H1 (cell line): Measurements from ENCODE around the gene KCNQ1. TPM values are rescaled to one million over a fixed set of nuclear protein-coding genes. Genes with fewer than 3 reads are reported as not detected.

Source experiments
- CTCF ChIA-PET: fragments of 300-600 bp; sonication (Branson Sonifier 250); formaldehyde crosslinking; loops from one replicate; lab custom pipeline; 2021; ENCODE audit not compliant: partially characterized antibody; lab: Charles Lee
- POLR2A ChIA-PET: fragments of 300-600 bp; sonication (Branson Sonifier 250); formaldehyde crosslinking; loops from one replicate; lab custom pipeline; 2021; ENCODE audit warnings: inconsistent platforms; ENCODE audit not compliant: partially characterized antibody; lab: Charles Lee
- DNase-seq, 2 experiments: peaks; one replicate each; pipeline versions ENCODE4 v3.0.0 to v3.0.0-alpha.2; 2010 to 2022; ENCODE audit warnings: low spot score in 2 of 2, low read depth in 1 of 2, mixed read lengths in 1 of 2
- FAIRE-seq: peaks from 2 replicates; lab custom pipeline; 2011; peaks lifted over from hg19 to GRCh38; lab: Jason Lieb, UNC
- H2AFZ ChIP-seq: 2 replicates; pipeline ENCODE4 v1.8.1; 2012; ENCODE audit warnings: low read length, inconsistent platforms
- H2AK5ac ChIP-seq: 2 replicates; pipeline ENCODE4 v1.6.1; 2013; ENCODE audit warnings: low read depth, low read length
- H2BK120ac ChIP-seq: replicated peaks from 2 replicates; pipeline ENCODE3; 2013; ENCODE audit warnings: low read depth, low read length, inconsistent platforms
- H2BK12ac ChIP-seq: 2 replicates; pipeline ENCODE4 v1.6.1; 2013; ENCODE audit warnings: low read depth, low read length
- H2BK15ac ChIP-seq: 2 replicates; pipeline ENCODE4 v1.6.1; 2013; ENCODE audit warnings: low read length
- H2BK20ac ChIP-seq: 2 replicates; pipeline ENCODE4 v1.6.1; 2013; ENCODE audit warnings: low read length
- H2BK5ac ChIP-seq: 2 replicates; pipeline ENCODE4 v1.6.1; 2013; ENCODE audit warnings: low read depth, low read length
- H3K14ac ChIP-seq: 2 replicates; pipeline ENCODE4 v1.6.1; 2013; ENCODE audit warnings: inconsistent platforms; ENCODE audit not compliant: insufficient read length
- H3K18ac ChIP-seq: 2 replicates; pipeline ENCODE4 v1.6.1; 2013; ENCODE audit warnings: low read length; ENCODE audit errors: extremely low read depth
- H3K23ac ChIP-seq: 2 replicates; pipeline ENCODE4 v1.6.1; 2013; ENCODE audit warnings: inconsistent platforms; ENCODE audit not compliant: insufficient read length
- H3K23me2 ChIP-seq: 2 replicates; pipeline ENCODE4 v1.6.1; 2013; ENCODE audit warnings: low read depth, low read length
- H3K27ac ChIP-seq: 2 replicates; pipeline ENCODE4 v1.6.1; 2011; ENCODE audit warnings: low read depth, low read length, inconsistent platforms
- H3K27me3 ChIP-seq, 4 experiments: replicated peaks in 1 of 4; 1 replicate in 1 of 4; 2 replicates in 3 of 4; pipeline versions ENCODE4 v1.6.1 to v1.8.1; 2011 to 2013; ENCODE audit warnings: low read length in 3 of 4, mild to moderate bottlenecking in 3 of 4, inconsistent platforms in 2 of 4, mixed read lengths in 2 of 4, moderate library complexity in 1 of 4; ENCODE audit not compliant: control insufficient read depth in 3 of 4, insufficient read depth in 3 of 4; ENCODE audit errors: extremely low read depth in 1 of 4
- H3K36me3 ChIP-seq, 4 experiments: 2 replicates each; pipeline versions ENCODE4 v1.6.1 to v1.8.1; 2011 to 2013; ENCODE audit warnings: mild to moderate bottlenecking in 4 of 4, low read length in 3 of 4, moderate library complexity in 2 of 4, control low read depth in 1 of 4, inconsistent platforms in 1 of 4; ENCODE audit not compliant: insufficient read depth in 4 of 4, control insufficient read depth in 2 of 4
- H3K4ac ChIP-seq: replicated peaks from 2 replicates; pipeline ENCODE3; 2013; ENCODE audit warnings: low read length, low read depth, mixed read lengths, inconsistent platforms; ENCODE audit not compliant: insufficient read length
- H3K4me1 ChIP-seq, 4 experiments: replicated peaks in 1 of 4; 1 replicate in 1 of 4; 2 replicates in 3 of 4; pipeline versions ENCODE4 v1.6.1 to v1.8.1; 2011 to 2013; ENCODE audit warnings: low read length in 3 of 4, inconsistent platforms in 2 of 4, mixed read lengths in 1 of 4; ENCODE audit not compliant: insufficient read depth in 4 of 4, control insufficient read depth in 3 of 4
- H3K4me2 ChIP-seq, 2 experiments: 2 replicates each; pipeline versions ENCODE4 v1.6.1 to v1.8.1; 2011 to 2013; ENCODE audit warnings: low read depth in 2 of 2, low read length in 2 of 2, control low read depth in 1 of 2, inconsistent platforms in 1 of 2, mild to moderate bottlenecking in 1 of 2; ENCODE audit not compliant: insufficient read depth in 1 of 2
- H3K4me3 ChIP-seq, 4 experiments: fragments of 200-600, 300-600 bp in 1 of 4; sonication (generic), shearing (Covaris generic), sonication (Bioruptor Twin) in 1 of 4; 2 replicates each; pipeline versions ENCODE4 v1.5.1 to v1.8.1; 2011 to 2016; ENCODE audit warnings: low read length in 4 of 4, low read depth in 3 of 4, control low read depth in 2 of 4, inconsistent platforms in 2 of 4, mild to moderate bottlenecking in 2 of 4, mixed read lengths in 1 of 4, moderate library complexity in 1 of 4; ENCODE audit not compliant: insufficient read depth in 2 of 4; ENCODE audit errors: extremely low read depth in 1 of 4
- H3K56ac ChIP-seq: replicated peaks from 2 replicates; pipeline ENCODE3; 2013; ENCODE audit warnings: low read depth, mild to moderate bottlenecking, mixed read lengths, low read length, inconsistent platforms; ENCODE audit not compliant: insufficient read length
- H3K79me1 ChIP-seq: 2 replicates; pipeline ENCODE4 v1.6.1; 2013; ENCODE audit warnings: low read depth, low read length, control low read depth
- H3K79me2 ChIP-seq, 2 experiments: 2 replicates each; pipeline versions ENCODE4 v1.6.1 to v1.8.1; 2012 to 2013; ENCODE audit warnings: low read length in 2 of 2, mild to moderate bottlenecking in 2 of 2, inconsistent platforms in 1 of 2; ENCODE audit not compliant: insufficient read depth in 2 of 2, control insufficient read depth in 1 of 2
- H3K9ac ChIP-seq, 4 experiments: replicated peaks in 1 of 4; 1 replicate in 1 of 4; 2 replicates in 3 of 4; pipeline versions ENCODE4 v1.6.1 to v1.8.1; 2011 to 2013; ENCODE audit warnings: low read depth in 3 of 4, low read length in 3 of 4, control low read depth in 2 of 4, mild to moderate bottlenecking in 2 of 4, moderate library complexity in 2 of 4, inconsistent platforms in 1 of 4; ENCODE audit errors: extremely low read depth in 1 of 4
- H3K9me3 ChIP-seq, 2 experiments: 2 replicates each; pipeline versions ENCODE4 v1.6.1 to v1.8.1; 2012 to 2013; ENCODE audit warnings: mild to moderate bottlenecking in 2 of 2, moderate library complexity in 2 of 2, control low read depth in 1 of 2, inconsistent platforms in 1 of 2, low read depth in 1 of 2, low read length in 1 of 2, mixed read lengths in 1 of 2; ENCODE audit not compliant: insufficient read depth in 2 of 2
- H4K20me1 ChIP-seq, 2 experiments: replicated peaks in 1 of 2; 2 replicates each; pipeline versions ENCODE3 to v1.8.1; 2011 to 2013; ENCODE audit warnings: inconsistent platforms in 2 of 2, low read length in 2 of 2, mild to moderate bottlenecking in 1 of 2; ENCODE audit not compliant: insufficient read depth in 2 of 2, control insufficient read depth in 1 of 2
- H4K5ac ChIP-seq: 2 replicates; pipeline ENCODE4 v1.6.1; 2013; ENCODE audit warnings: low read length, low read depth, mixed read lengths, inconsistent platforms; ENCODE audit not compliant: insufficient read length
- H4K8ac ChIP-seq: 2 replicates; pipeline ENCODE4 v1.8.0; 2013; ENCODE audit warnings: mild to moderate bottlenecking, moderate library complexity, low read length, inconsistent platforms; ENCODE audit not compliant: insufficient read depth; ENCODE audit errors: extremely low read depth
- H4K91ac ChIP-seq: replicated peaks from 2 replicates; pipeline ENCODE3; 2013; ENCODE audit warnings: low read length, mixed read lengths, inconsistent platforms; ENCODE audit not compliant: insufficient read length
- ATF3 ChIP-seq: IDR thresholded peaks from 2 replicates; pipeline ENCODE4 v1.6.1; 2011; ENCODE audit warnings: low read depth, mild to moderate bottlenecking, low read length; ENCODE audit not compliant: insufficient read depth
- CBX5 ChIP-seq: fragments of 300-800, 300-1000 bp; sonication (generic); IDR thresholded peaks from 2 replicates; pipeline ENCODE4 v1.7.1; 2016; ENCODE audit warnings: antibody characterized with exemption, low read length, low read depth
- CREB1 ChIP-seq: IDR thresholded peaks from 2 replicates; pipeline ENCODE4 v1.6.1; 2012; ENCODE audit warnings: inconsistent platforms
- EGR1 ChIP-seq: IDR thresholded peaks from 2 replicates; pipeline ENCODE4 v1.6.1; 2011; ENCODE audit warnings: low read depth, low read length, borderline replicate concordance
- NANOG ChIP-seq: IDR thresholded peaks from 2 replicates; pipeline ENCODE4 v1.6.1; 2011; ENCODE audit warnings: low read length, low read depth, mild to moderate bottlenecking, inconsistent platforms; ENCODE audit not compliant: insufficient read depth, poor library complexity, severe bottlenecking
- POU5F1 ChIP-seq: IDR thresholded peaks from 2 replicates; pipeline ENCODE4 v1.6.1; 2011; ENCODE audit warnings: low read depth, mild to moderate bottlenecking, low read length, moderate library complexity
- RBBP5 ChIP-seq: IDR thresholded peaks from 2 replicates; pipeline ENCODE4 v1.7.1; 2012; ENCODE audit warnings: low read depth, mild to moderate bottlenecking, inconsistent platforms, low read length, moderate library complexity, borderline replicate concordance
- TCF12 ChIP-seq: IDR thresholded peaks from 2 replicates; pipeline ENCODE4 v1.6.1; 2011; ENCODE audit warnings: low read depth, mild to moderate bottlenecking, low read length
- TEAD4 ChIP-seq: IDR thresholded peaks from 2 replicates; pipeline ENCODE4 v1.6.1; 2012; ENCODE audit warnings: low read depth, low read length, inconsistent platforms, mixed read lengths
- ZNF274 ChIP-seq: IDR thresholded peaks from 2 replicates; pipeline ENCODE4 v1.7.0; 2012; ENCODE audit warnings: low read length, borderline replicate concordance; ENCODE audit errors: extremely low read depth
- WGBS, 2 experiments: shearing (Covaris generic) in 1 of 2; methylation state at CpG; one replicate each; pipeline versions ENCODE4 v1.1.6 to v1.1.7; 2013 to 2015; ENCODE audit warnings: low lambda C conversion rate in 2 of 2, mixed read lengths in 2 of 2, inconsistent platforms in 1 of 2, low coverage in 1 of 2, missing lambda C conversion rate in 1 of 2; ENCODE audit not compliant: insufficient replicate concordance in 2 of 2, insufficient coverage in 1 of 2, insufficient read length in 1 of 2; ENCODE audit errors: extremely low coverage in 1 of 2, missing lambda C conversion rate in 1 of 2; 5-methylcytosine and 5-hydroxymethylcytosine counted together
- polyA plus RNA-seq, 7 experiments: library from polyadenylated mRNA; depleted of rRNA in 3 of 7; stranded (reverse) in 5 of 7; unstranded in 2 of 7; fragments of >200 nt in 5 of 7; fragments of 200-250 nt in 2 of 7; gene quantifications; 1 replicate in 5 of 7; 2 replicates in 1 of 7; 4 replicates in 1 of 7; pipeline versions ENCODE4 v1.2.1 to v1.2.3, GENCODE V29; 2011 to 2013; ENCODE audit warnings: missing spikeins in 2 of 7, mixed read lengths in 2 of 7
- total RNA-seq: library from RNA; stranded (reverse); fragmentation: NEBNext Ultra II Directional; extraction: Animal tissue kit (Norgen Biotek cat#: 25700); gene quantifications from 2 replicates; pipeline ENCODE4 v1.2.1, GENCODE V29; 2021
- TF ChIP-seq, protein P1 (sequence below), 3 experiments: IDR thresholded peaks; 1 replicate in 2 of 3; 2 replicates in 1 of 3; pipeline versions ENCODE4 v1.5.1 to v1.6.1; 2011; ENCODE audit warnings: low read length in 3 of 3, mild to moderate bottlenecking in 3 of 3, inconsistent platforms in 2 of 3, low read depth in 1 of 3, moderate library complexity in 1 of 3; ENCODE audit not compliant: insufficient read depth in 1 of 3; ENCODE audit errors: control extremely low read depth in 1 of 3

KCNQ1 gene
- total and polyA plus RNA-seq, 2 of the 8 experiments (the other 6 are each of a cell fraction or from before 2014, with no cell fraction given): 1.9 to 2.0 TPM

DNA sequence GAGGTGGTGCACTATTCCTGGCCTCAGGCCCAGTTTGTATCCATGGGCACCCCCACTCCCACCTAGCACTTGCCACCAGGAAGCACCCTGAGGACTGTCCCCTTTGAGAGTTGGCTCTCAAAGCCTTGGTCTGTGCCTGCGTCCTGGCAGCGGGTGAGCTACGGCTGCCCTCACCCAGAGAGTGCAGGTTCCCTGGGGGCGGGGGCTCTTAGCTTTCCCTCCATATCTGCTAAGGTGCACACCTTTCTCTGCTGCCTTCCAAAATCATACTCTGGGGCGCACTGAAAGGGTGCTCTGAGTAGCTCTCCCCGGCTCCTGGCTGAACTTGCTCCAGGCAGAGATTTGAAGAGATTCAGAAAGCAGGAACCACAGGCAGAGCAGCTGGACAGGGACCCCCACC, 7.1 kb downstream of the KCNQ1 start:
- Histone ChIP-seq H3K9ac (no peak overlapping the region), H2BK20ac (no peak overlapping the region), H3K9me3 (no peaks in the 10 kb centered on the region), H2BK12ac (no peak overlapping the region), H3K23me2 (no peaks in the 10 kb centered on the region), H3K14ac (no peak overlapping the region), H2AK5ac (no peak overlapping the region), H4K5ac (no peak overlapping the region), H4K8ac (no peak overlapping the region), H3K27me3 (peaks cover 12 to 59% (median 33%) of the 10 kb centered on the region in 4 experiments), H4K91ac (no peak overlapping the region), H2BK5ac (no peak overlapping the region), H3K56ac (no peak overlapping the region), H3K27ac (no peak overlapping the region), H3K4me1 (no peaks in the 10 kb centered on the region), H2AFZ (no peak overlapping the region), H3K36me3 (no peaks in the 10 kb centered on the region), H3K79me2 (no peaks in the 10 kb centered on the region), H3K23ac (no peak overlapping the region), H2BK120ac (no peak overlapping the region), H2BK15ac (no peak overlapping the region), H4K20me1 (peaks cover 0 to 5% of the 10 kb centered on the region in 2 experiments), H3K18ac (no peak overlapping the region), H3K4ac (no peak overlapping the region), H3K79me1 (no peaks in the 10 kb centered on the region), H3K4me3 (no peak overlapping the region), H3K4me2 (no peak overlapping the region)
- POLR2A ChIA-PET: no interaction called here
- FAIRE-seq: no peak
- DNase-seq: no peak
- WGBS, 2 experiments: 69% methylated on average over 6 of the region's 6 CpGs; no CpG with 5 or more reads in 1 of the 2 experiments
- CTCF ChIA-PET: interaction anchor here (0.7 to 2.1 kb wide), 6 partner anchors 23 to 147 kb away, joined by 3 to 16 read pairs (median 4); no protein-coding TSS in a partner anchor
- TF ChIP-seq ATF3: no peak
- TF ChIP-seq ZNF274: no peak
- no peak for TF ChIP-seq TCF12
- no peak for TF ChIP-seq EGR1
- TF ChIP-seq NANOG: no peak
- TF ChIP-seq TEAD4: no peak
- TF ChIP-seq POU5F1: no peak
- no peak for TF ChIP-seq CBX5
- no peak for TF ChIP-seq CREB1
- TF ChIP-seq, protein P1, sequence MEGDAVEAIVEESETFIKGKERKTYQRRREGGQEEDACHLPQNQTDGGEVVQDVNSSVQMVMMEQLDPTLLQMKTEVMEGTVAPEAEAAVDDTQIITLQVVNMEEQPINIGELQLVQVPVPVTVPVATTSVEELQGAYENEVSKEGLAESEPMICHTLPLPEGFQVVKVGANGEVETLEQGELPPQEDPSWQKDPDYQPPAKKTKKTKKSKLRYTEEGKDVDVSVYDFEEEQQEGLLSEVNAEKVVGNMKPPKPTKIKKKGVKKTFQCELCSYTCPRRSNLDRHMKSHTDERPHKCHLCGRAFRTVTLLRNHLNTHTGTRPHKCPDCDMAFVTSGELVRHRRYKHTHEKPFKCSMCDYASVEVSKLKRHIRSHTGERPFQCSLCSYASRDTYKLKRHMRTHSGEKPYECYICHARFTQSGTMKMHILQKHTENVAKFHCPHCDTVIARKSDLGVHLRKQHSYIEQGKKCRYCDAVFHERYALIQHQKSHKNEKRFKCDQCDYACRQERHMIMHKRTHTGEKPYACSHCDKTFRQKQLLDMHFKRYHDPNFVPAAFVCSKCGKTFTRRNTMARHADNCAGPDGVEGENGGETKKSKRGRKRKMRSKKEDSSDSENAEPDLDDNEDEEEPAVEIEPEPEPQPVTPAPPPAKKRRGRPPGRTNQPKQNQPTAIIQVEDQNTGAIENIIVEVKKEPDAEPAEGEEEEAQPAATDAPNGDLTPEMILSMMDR (IDR thresholded peaks at IDR 0.05; ENCODE audit: control extremely low read depth in 1 of 3, insufficient read depth in 1 of 3, low read depth in 1 of 3, low read length in 3 of 3): no peak
- no peak for TF ChIP-seq RBBP5
